HepG2 (cell line): Measurements from ENCODE around the gene PFN2.

ENCODE experiments used
- FOXM1 ChIP-seq: sonication (generic); formaldehyde crosslinking; IDR thresholded peaks from 2 replicates; pipeline ENCODE4 v1.5.0; 2020; ENCODE audit warnings: missing genetic modification reagents
- IRF2 ChIP-seq: IDR thresholded peaks from 2 replicates; pipeline ENCODE4 v1.6.1; 2018; ENCODE audit warnings: missing genetic modification reagents, missing compliant biosample characterization
- MIXL1 ChIP-seq: IDR thresholded peaks from 2 replicates; pipeline ENCODE4 v1.6.1; 2016
- MXI1 ChIP-seq: IDR thresholded peaks from 3 replicates; pipeline ENCODE4 v1.6.1; 2012; ENCODE audit warnings: low read depth, low read length, inconsistent platforms, borderline replicate concordance
- TF ChIP-seq, protein P1 (sequence below), 2 experiments: fragments of 450-650 bp in 1 of 2; sonication (generic) in 1 of 2; formaldehyde crosslinking; IDR thresholded peaks; 2 replicates each; pipeline versions ENCODE4 v1.5.0 to v1.8.0; 2020 to 2022; ENCODE audit warnings: mild to moderate bottlenecking in 1 of 2, missing genetic modification reagents in 1 of 2
- TF ChIP-seq, protein P2 (sequence below): sonication (generic); formaldehyde crosslinking; IDR thresholded peaks from 2 replicates; pipeline ENCODE4 v1.5.0; 2020; ENCODE audit warnings: mild to moderate bottlenecking, missing genetic modification reagents, moderate library complexity
- TF ChIP-seq, protein P3 (sequence below), 2 experiments: sonication (generic) in 1 of 2; formaldehyde crosslinking in 1 of 2; IDR thresholded peaks; 2 replicates each; pipeline versions ENCODE4 v1.5.1 to v1.6.1; 2011 to 2020; ENCODE audit warnings: borderline replicate concordance in 1 of 2, low read depth in 1 of 2, low read length in 1 of 2, mild to moderate bottlenecking in 1 of 2, missing genetic modification reagents in 1 of 2, moderate library complexity in 1 of 2
- TF ChIP-seq, protein P4 (sequence below): sonication (generic); formaldehyde crosslinking; IDR thresholded peaks from 2 replicates; pipeline ENCODE4 v1.4.0; 2020; ENCODE audit warnings: mild to moderate bottlenecking, missing genetic modification reagents
- TF ChIP-seq, protein P5 (sequence below): IDR thresholded peaks from 2 replicates; pipeline ENCODE4 v1.6.1; 2016

DNA sequence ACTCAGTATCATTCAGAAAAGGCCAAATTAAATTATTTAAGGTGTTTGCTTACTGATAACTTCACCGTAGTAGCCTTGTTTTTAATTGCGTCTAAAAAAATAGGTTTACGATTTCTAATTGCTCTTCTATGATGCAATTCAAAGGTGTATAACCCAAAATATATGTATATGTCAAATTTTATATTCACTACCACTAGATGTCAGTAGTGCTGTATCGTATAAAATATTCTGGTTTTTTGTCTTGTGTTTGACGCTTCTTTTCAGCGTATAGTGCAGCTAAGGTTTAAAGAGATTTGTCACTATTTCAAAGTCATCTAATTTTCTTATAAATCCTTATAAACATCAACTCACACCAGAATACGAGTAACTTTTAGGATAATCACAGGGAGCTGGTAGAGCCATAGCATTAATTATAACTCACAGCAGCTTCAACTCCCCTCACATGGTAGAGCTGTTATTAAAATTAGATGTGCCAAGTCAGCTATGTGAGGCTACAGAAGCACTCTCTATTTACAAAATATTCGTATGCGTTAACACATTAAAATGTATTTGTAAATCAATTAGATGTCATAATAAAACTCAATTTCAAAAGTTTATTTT is 3.5 kb downstream of the PFN2 start:
- TF ChIP-seq, protein P1, sequence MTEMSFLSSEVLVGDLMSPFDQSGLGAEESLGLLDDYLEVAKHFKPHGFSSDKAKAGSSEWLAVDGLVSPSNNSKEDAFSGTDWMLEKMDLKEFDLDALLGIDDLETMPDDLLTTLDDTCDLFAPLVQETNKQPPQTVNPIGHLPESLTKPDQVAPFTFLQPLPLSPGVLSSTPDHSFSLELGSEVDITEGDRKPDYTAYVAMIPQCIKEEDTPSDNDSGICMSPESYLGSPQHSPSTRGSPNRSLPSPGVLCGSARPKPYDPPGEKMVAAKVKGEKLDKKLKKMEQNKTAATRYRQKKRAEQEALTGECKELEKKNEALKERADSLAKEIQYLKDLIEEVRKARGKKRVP (CRISPR knock-in tag; IDR thresholded peaks at IDR 0.05) = peak in 1 of 2 experiments; percentile 36; a peak in 2 of 4 replicates
- TF ChIP-seq, protein P2, sequence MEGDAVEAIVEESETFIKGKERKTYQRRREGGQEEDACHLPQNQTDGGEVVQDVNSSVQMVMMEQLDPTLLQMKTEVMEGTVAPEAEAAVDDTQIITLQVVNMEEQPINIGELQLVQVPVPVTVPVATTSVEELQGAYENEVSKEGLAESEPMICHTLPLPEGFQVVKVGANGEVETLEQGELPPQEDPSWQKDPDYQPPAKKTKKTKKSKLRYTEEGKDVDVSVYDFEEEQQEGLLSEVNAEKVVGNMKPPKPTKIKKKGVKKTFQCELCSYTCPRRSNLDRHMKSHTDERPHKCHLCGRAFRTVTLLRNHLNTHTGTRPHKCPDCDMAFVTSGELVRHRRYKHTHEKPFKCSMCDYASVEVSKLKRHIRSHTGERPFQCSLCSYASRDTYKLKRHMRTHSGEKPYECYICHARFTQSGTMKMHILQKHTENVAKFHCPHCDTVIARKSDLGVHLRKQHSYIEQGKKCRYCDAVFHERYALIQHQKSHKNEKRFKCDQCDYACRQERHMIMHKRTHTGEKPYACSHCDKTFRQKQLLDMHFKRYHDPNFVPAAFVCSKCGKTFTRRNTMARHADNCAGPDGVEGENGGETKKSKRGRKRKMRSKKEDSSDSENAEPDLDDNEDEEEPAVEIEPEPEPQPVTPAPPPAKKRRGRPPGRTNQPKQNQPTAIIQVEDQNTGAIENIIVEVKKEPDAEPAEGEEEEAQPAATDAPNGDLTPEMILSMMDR (CRISPR knock-in tag) = peak; percentile 55
- TF ChIP-seq FOXM1 (no peak), MIXL1 (no peak), IRF2 (CRISPR knock-in tag) (no peak), MXI1 (no peak)
- TF ChIP-seq, protein P3, sequence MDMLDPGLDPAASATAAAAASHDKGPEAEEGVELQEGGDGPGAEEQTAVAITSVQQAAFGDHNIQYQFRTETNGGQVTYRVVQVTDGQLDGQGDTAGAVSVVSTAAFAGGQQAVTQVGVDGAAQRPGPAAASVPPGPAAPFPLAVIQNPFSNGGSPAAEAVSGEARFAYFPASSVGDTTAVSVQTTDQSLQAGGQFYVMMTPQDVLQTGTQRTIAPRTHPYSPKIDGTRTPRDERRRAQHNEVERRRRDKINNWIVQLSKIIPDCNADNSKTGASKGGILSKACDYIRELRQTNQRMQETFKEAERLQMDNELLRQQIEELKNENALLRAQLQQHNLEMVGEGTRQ (IDR thresholded peaks at IDR 0.05; ENCODE audit: low read depth, low read length) = no peak
- TF ChIP-seq, protein P3 (CRISPR knock-in tag; IDR thresholded peaks at IDR 0.05; ENCODE audit: borderline replicate concordance) = no peak
- TF ChIP-seq, protein P4, sequence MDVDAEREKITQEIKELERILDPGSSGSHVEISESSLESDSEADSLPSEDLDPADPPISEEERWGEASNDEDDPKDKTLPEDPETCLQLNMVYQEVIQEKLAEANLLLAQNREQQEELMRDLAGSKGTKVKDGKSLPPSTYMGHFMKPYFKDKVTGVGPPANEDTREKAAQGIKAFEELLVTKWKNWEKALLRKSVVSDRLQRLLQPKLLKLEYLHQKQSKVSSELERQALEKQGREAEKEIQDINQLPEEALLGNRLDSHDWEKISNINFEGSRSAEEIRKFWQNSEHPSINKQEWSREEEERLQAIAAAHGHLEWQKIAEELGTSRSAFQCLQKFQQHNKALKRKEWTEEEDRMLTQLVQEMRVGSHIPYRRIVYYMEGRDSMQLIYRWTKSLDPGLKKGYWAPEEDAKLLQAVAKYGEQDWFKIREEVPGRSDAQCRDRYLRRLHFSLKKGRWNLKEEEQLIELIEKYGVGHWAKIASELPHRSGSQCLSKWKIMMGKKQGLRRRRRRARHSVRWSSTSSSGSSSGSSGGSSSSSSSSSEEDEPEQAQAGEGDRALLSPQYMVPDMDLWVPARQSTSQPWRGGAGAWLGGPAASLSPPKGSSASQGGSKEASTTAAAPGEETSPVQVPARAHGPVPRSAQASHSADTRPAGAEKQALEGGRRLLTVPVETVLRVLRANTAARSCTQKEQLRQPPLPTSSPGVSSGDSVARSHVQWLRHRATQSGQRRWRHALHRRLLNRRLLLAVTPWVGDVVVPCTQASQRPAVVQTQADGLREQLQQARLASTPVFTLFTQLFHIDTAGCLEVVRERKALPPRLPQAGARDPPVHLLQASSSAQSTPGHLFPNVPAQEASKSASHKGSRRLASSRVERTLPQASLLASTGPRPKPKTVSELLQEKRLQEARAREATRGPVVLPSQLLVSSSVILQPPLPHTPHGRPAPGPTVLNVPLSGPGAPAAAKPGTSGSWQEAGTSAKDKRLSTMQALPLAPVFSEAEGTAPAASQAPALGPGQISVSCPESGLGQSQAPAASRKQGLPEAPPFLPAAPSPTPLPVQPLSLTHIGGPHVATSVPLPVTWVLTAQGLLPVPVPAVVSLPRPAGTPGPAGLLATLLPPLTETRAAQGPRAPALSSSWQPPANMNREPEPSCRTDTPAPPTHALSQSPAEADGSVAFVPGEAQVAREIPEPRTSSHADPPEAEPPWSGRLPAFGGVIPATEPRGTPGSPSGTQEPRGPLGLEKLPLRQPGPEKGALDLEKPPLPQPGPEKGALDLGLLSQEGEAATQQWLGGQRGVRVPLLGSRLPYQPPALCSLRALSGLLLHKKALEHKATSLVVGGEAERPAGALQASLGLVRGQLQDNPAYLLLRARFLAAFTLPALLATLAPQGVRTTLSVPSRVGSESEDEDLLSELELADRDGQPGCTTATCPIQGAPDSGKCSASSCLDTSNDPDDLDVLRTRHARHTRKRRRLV = no peak
- TF ChIP-seq, protein P5, sequence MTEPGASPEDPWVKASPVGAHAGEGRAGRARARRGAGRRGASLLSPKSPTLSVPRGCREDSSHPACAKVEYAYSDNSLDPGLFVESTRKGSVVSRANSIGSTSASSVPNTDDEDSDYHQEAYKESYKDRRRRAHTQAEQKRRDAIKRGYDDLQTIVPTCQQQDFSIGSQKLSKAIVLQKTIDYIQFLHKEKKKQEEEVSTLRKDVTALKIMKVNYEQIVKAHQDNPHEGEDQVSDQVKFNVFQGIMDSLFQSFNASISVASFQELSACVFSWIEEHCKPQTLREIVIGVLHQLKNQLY (CRISPR knock-in tag) = no peak
